BJ (cell line): ENCODE data around the gene TMEM209. TPM values are rescaled to one million over a fixed set of nuclear protein-coding genes. Genes with fewer than 3 reads are reported as not detected.
"Not testable (repeated sequence)": the region's sequence is repeated elsewhere in the genome, so short reads cannot be mapped to it uniquely, and the experiment has no call there.

Source experiments
- CTCF ChIA-PET: fragments of 350-600 bp; formaldehyde crosslinking; extraction: SDS; loops from one replicate; lab custom pipeline; 2021; ENCODE audit warnings: antibody characterized with exemption, inconsistent platforms; lab: Yijun Ruan, JAX
- POLR2A ChIA-PET: fragments of 300-600 bp; sonication (Branson Sonifier 250); formaldehyde crosslinking; extraction: SDS; loops from one replicate; lab custom pipeline; 2021; ENCODE audit warnings: antibody characterized with exemption; lab: Charles Lee
- DNase-seq: peaks from one replicate; pipeline ENCODE4 v3.0.0-alpha.2; 2011; ENCODE audit warnings: low read depth
- H3K27me3 ChIP-seq: 2 replicates; pipeline ENCODE4 v1.6.0; 2011; ENCODE audit warnings: low read length; ENCODE audit not compliant: control insufficient read depth, insufficient read depth
- H3K36me3 ChIP-seq: 2 replicates; pipeline ENCODE4 v1.5.1; 2011; ENCODE audit warnings: low read length; ENCODE audit not compliant: control insufficient read depth, insufficient read depth
- H3K4me3 ChIP-seq: 2 replicates; pipeline ENCODE4 v1.5.1; 2011; ENCODE audit warnings: low read depth, mild to moderate bottlenecking, control low read depth, low read length
- polyA minus RNA-seq: library from RNA; depleted of rRNA, polyadenylated mRNA; stranded (reverse); fragments of >200 nt; gene quantifications from 2 replicates; pipeline ENCODE4 v1.2.3, GENCODE V29; 2011; rRNA and poly(A)+ RNA removed
- polyA plus RNA-seq: library from polyadenylated mRNA; depleted of rRNA; stranded (reverse); fragments of >200 nt; gene quantifications from 2 replicates; pipeline ENCODE4 v1.2.3, GENCODE V29; 2011; rRNA removed
- TF ChIP-seq, protein P1 (sequence below): IDR thresholded peaks from 2 replicates; pipeline ENCODE4 v1.5.1; 2011; ENCODE audit warnings: low read depth, mild to moderate bottlenecking, control low read depth, inconsistent platforms, low read length, moderate library complexity; ENCODE audit not compliant: insufficient read depth

TMEM209 gene
- 15.5 and 19.2 TPM in 2 replicates for polyA plus RNA-seq
- 17.5 and 30.5 TPM in 2 replicates for polyA minus RNA-seq

GRCh38 chr7:130205084-130205947, at the start of gene TMEM209:
TSS of gene TMEM209 (minus strand) at chr7:130205406. CDS start at chr7:130205375, 31 bp downstream.
- peak; percentile 77 for DNase-seq
- ChIA-PET POLR2A (interaction anchor here (1.2 kb wide), 1 partner anchor 87 kb away, joined by 3 read pairs; the partner anchor contains the start of gene CPA4), CTCF (interaction anchor here (1.2 to 1.7 kb wide), 2 partner anchors 133 to 492 kb away, joined by 4 read pairs; no protein-coding TSS in a partner anchor)
- peak within 1 kb of the TSS; percentile 87 for H3K4me3 ChIP-seq
- peaks cover 2% of the 10 kb centered on the region; the same call in 1 of the 2 replicates for H3K36me3 ChIP-seq
- TF ChIP-seq, protein P1, sequence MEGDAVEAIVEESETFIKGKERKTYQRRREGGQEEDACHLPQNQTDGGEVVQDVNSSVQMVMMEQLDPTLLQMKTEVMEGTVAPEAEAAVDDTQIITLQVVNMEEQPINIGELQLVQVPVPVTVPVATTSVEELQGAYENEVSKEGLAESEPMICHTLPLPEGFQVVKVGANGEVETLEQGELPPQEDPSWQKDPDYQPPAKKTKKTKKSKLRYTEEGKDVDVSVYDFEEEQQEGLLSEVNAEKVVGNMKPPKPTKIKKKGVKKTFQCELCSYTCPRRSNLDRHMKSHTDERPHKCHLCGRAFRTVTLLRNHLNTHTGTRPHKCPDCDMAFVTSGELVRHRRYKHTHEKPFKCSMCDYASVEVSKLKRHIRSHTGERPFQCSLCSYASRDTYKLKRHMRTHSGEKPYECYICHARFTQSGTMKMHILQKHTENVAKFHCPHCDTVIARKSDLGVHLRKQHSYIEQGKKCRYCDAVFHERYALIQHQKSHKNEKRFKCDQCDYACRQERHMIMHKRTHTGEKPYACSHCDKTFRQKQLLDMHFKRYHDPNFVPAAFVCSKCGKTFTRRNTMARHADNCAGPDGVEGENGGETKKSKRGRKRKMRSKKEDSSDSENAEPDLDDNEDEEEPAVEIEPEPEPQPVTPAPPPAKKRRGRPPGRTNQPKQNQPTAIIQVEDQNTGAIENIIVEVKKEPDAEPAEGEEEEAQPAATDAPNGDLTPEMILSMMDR, result no peak
- no peaks in the 10 kb centered on the region for H3K27me3 ChIP-seq

GRCh38 chr7:130254555-130254954, 49.3 kb upstream of the TMEM209 start:
- TF ChIP-seq, protein P1, result no peak
- H3K36me3 ChIP-seq, result no peaks in the 10 kb centered on the region
- POLR2A ChIA-PET, result no interaction called here
- no peak overlapping the region for H3K4me3 ChIP-seq
- no peaks in the 10 kb centered on the region for H3K27me3 ChIP-seq
- no peak for DNase-seq
- CTCF ChIA-PET, result interaction anchor here (1.0 kb wide), 1 partner anchor 13 kb away, joined by 3 read pairs; no protein-coding TSS in a partner anchor

GRCh38 chr7:130249626-130250025, 44.4 kb upstream of the TMEM209 start:
- DNase-seq, H3K27me3 ChIP-seq, H3K4me3 ChIP-seq, H3K36me3 ChIP-seq, CTCF ChIA-PET, POLR2A ChIA-PET: not testable (repeated sequence)

GRCh38 chr7:130248842-130249241, 43.6 kb upstream of the TMEM209 start:
- POLR2A ChIA-PET, DNase-seq, CTCF ChIA-PET, H3K4me3 ChIP-seq, H3K36me3 ChIP-seq, H3K27me3 ChIP-seq: not testable (repeated sequence)

GRCh38 chr7:130246491-130246890, 41.3 kb upstream of the TMEM209 start:
- H3K36me3 ChIP-seq, CTCF ChIA-PET: not testable (repeated sequence)

GRCh38 chr7:130243486-130243885, 38.3 kb upstream of the TMEM209 start:
- CTCF ChIA-PET, result interaction anchor here (0.7 to 1.8 kb wide), 5 partner anchors 16 to 581 kb away, joined by 3 to 7 read pairs (median 4); no protein-coding TSS in a partner anchor
- H3K4me3 ChIP-seq, H3K27me3 ChIP-seq, DNase-seq, H3K36me3 ChIP-seq, POLR2A ChIA-PET: not testable (repeated sequence)

More at GRCh38 chr7:130246491-130246890, 41.3 kb upstream of the TMEM209 start:
- H3K27me3 ChIP-seq, H3K4me3 ChIP-seq, DNase-seq, POLR2A ChIA-PET: not testable (repeated sequence)
